ENCODE results near the gene SPO11. TPM values are rescaled to one million over a fixed set of nuclear protein-coding genes. Genes with fewer than 3 reads are reported as not detected.

SPO11 gene
- total and polyA plus RNA-seq, 7 donors, result not detected

DNA sequence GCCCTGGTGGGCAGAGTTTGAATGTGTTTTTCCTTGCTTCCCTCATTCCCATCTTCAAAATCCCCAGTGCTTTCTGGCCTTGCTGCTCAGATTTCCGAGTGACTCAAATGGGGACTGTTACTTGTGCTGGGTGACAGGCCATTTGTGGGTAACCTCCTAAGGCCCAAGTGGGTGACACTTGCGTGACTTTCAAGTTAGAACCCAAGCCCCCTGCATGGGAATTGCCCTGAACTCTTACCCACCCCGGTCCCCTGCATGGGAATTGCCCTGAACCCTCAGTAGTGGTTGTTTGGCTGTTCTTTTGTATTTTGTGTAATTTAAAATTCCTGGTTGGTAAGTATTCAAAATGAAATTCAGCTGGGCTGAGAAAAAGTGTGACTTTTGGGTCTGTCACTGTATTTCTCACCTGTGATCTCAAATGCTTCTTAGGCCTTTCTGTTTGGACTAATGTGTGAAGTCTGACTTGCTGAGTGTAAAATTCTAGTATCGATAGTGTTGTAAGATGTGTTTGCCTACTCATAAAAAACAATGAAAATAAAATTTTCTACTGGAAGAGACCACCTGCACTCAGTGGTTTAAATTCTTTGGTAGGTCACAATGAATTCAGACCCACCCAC lies 49.2 kb downstream of the SPO11 start:
- intact Hi-C loops (cut with DNase I), result loop anchor here (10.0 kb wide), 2 partner anchors 216 to 326 kb away; no protein-coding TSS in a partner anchor

DNA sequence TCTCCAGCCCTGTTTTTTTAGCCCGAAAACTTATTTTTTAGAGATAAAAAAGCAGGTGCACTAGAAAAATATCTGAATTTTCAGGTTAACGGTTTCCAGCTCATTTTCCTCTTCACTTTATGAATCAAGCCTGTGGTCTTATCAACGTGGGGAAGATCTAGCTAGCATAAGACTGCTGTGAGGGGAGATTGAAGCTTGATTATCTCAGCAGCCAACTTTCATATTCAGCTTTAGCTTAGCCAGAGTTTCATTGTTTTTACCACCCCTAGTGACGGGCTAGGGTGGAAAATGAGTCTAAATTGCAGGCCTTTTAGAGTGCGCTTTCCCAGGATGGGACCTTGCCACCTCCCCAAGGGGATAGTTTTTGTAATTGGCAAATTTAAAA lies 49.7 kb downstream of the SPO11 start:
- Histone ChIP-seq H3K9me3 (no peaks in the 10 kb centered on the region), H3K4me3 (no peak overlapping the region), H3K27ac (no peak overlapping the region), H3K27me3 (ENCODE audit: insufficient read depth in 3 of 3, low read length in 2 of 3) (no peaks in the 10 kb centered on the region), H3K36me3 (ENCODE audit: insufficient read depth in 1 of 2, low read depth in 1 of 2) (peaks cover 0 to 68% of the 10 kb centered on the region in 2 donors), H3K4me1 (no peaks in the 10 kb centered on the region)
- intact Hi-C loops (cut with DNase I), result loop anchor here (10.0 kb wide), 2 partner anchors 216 to 326 kb away; no protein-coding TSS in a partner anchor
- WGBS, 3 donors, result 82 to 89% (median 85%) methylated on average over 5 of the region's 5 CpGs
- DNase-seq (no peak), ATAC-seq (no peak)
- TF ChIP-seq, protein P1, sequence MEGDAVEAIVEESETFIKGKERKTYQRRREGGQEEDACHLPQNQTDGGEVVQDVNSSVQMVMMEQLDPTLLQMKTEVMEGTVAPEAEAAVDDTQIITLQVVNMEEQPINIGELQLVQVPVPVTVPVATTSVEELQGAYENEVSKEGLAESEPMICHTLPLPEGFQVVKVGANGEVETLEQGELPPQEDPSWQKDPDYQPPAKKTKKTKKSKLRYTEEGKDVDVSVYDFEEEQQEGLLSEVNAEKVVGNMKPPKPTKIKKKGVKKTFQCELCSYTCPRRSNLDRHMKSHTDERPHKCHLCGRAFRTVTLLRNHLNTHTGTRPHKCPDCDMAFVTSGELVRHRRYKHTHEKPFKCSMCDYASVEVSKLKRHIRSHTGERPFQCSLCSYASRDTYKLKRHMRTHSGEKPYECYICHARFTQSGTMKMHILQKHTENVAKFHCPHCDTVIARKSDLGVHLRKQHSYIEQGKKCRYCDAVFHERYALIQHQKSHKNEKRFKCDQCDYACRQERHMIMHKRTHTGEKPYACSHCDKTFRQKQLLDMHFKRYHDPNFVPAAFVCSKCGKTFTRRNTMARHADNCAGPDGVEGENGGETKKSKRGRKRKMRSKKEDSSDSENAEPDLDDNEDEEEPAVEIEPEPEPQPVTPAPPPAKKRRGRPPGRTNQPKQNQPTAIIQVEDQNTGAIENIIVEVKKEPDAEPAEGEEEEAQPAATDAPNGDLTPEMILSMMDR (IDR thresholded peaks at IDR 0.05), result no peak

More for the DNA sequence above, 49.2 kb downstream of the SPO11 start:
- TF ChIP-seq, protein P1 (IDR thresholded peaks at IDR 0.05), result no peak
- peaks cover 0 to 69% of the 10 kb centered on the region in 2 donors for H3K36me3 ChIP-seq (ENCODE audit: insufficient read depth in 1 of 2, low read depth in 1 of 2)
- no peaks in the 10 kb centered on the region for H3K27me3 ChIP-seq (ENCODE audit: insufficient read depth in 3 of 3, low read length in 2 of 3)
- H3K4me1 ChIP-seq, result no peaks in the 10 kb centered on the region
- ATAC-seq, result no peak
- DNase-seq, result peak in 1 of 2 donors; percentile 14
- H3K4me3 ChIP-seq, result no peak overlapping the region
- no peaks in the 10 kb centered on the region for H3K9me3 ChIP-seq
- no peak overlapping the region for H3K27ac ChIP-seq
- WGBS, 3 donors, result 88 to 93% (median 89%) methylated on average over 4 of the region's 4 CpGs

DNA sequence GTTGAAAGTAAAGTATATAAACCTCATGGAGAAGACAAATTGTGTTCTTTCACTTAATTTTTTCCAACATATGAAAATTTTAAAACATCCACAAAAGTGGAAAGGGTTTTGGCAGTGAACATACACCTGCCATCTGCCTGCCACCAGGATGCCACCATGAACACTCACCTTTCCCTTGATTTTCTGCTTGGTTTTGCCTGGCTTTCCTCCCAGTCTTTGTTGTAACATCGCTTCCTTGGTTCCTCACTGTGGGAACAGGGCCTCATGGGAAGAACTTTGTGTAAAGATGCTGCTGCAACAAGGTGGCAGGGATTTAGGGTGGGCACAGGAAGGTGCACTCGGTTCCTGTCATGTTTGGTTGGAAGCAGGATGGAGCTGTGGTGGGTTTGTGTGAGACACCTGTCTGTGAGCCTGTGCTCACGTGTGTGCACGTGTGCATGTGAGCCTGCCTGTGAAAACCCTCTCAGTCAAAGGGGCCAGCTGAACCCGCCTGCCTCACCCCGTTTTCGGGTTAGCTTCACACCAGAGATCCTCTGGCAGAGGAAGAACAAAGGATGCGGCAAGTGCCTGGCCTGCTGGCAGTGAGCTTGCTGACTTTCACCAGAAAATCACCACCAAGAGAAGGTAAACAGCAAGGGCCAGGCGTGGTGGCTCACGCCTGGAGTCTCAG lies 50.6 kb downstream of the SPO11 start:
- DNase-seq (peak in 1 of 2 donors; percentile 44), ATAC-seq (no peak)
- H3K4me1 ChIP-seq, result no peaks in the 10 kb centered on the region
- H3K27me3 ChIP-seq (ENCODE audit: insufficient read depth in 3 of 3, low read length in 2 of 3), result no peaks in the 10 kb centered on the region
- H3K4me3 ChIP-seq, result no peak overlapping the region
- H3K27ac ChIP-seq, result no peak overlapping the region
- 81 to 87% (median 86%) methylated on average over 10 of the region's 10 CpGs for WGBS, 3 donors
- TF ChIP-seq, protein P1 (IDR thresholded peaks at IDR 0.05), result no peak
- H3K36me3 ChIP-seq (ENCODE audit: insufficient read depth in 1 of 2, low read depth in 1 of 2), result peaks cover 0 to 59% of the 10 kb centered on the region in 2 donors
- H3K9me3 ChIP-seq, result no peaks in the 10 kb centered on the region
- intact Hi-C loops (cut with DNase I), result loop anchor here in 1 of 2 donors (5.0 kb wide), 1 partner anchor 92 kb away; no protein-coding TSS in a partner anchor

GRCh38 chr20:57381596-57382503 lies 52.2 kb downstream of the SPO11 start:
- TF ChIP-seq, protein P1 (IDR thresholded peaks at IDR 0.05), result peak; percentile 93
- H3K36me3 ChIP-seq (ENCODE audit: insufficient read depth in 1 of 2, low read depth in 1 of 2), result peaks cover 0 to 43% of the 10 kb centered on the region in 2 donors

More at GRCh38 chr20:57381596-57382503, 52.2 kb downstream of the SPO11 start:
- intact Hi-C loops (cut with DNase I), result loop anchor here (1.0 to 5.0 kb wide), 3 partner anchors 90 to 113 kb away; no protein-coding TSS in a partner anchor
- Histone ChIP-seq H3K9me3 (no peaks in the 10 kb centered on the region), H3K4me3 (no peak overlapping the region), H3K27ac (no peak overlapping the region), H3K27me3 (ENCODE audit: insufficient read depth in 3 of 3, low read length in 2 of 3) (no peaks in the 10 kb centered on the region), H3K4me1 (no peaks in the 10 kb centered on the region)
- WGBS, 3 donors, result 46 to 55% (median 47%) methylated on average over 20 of the region's 20 CpGs
- peak; percentile 78 to 84 (median 82) for ATAC-seq
- peak; percentile 77 to 90 for DNase-seq

Data from psoas muscle (tissue), 8 donors.